Peyer's patch (tissue), 4 donors: ENCODE results near the gene CENPT.

ENCODE experiments used
- CTCF ChIP-seq, 6 experiments: fragments of 450-650 bp in 4 of 6; fragments of 200-600 bp in 2 of 6; sonication (generic) in 1 of 6; IDR thresholded peaks; one replicate each; pipeline ENCODE4 v1.5.1; 2017 to 2019; ENCODE audit warnings: antibody characterized with exemption in 6 of 6, mild to moderate bottlenecking in 3 of 6, moderate library complexity in 1 of 6
- POLR2A ChIP-seq, 2 donors: fragments of 450-650 bp; IDR thresholded peaks; one replicate each; pipeline ENCODE4 v1.5.1; 2017; ENCODE audit warnings: antibody characterized with exemption in 2 of 2, mild to moderate bottlenecking in 2 of 2, moderate library complexity in 2 of 2

GRCh38 chr16:67886387-67886786 lies 38.9 kb upstream of the CENPT start:
- TF ChIP-seq POLR2A (IDR thresholded peaks at IDR 0.05) (no peak), CTCF (IDR thresholded peaks at IDR 0.05) (no peak)
